DND-41 (cell line): ENCODE data around the gene NUDT22.
"Not testable (repeated sequence)": the region's sequence is repeated elsewhere in the genome, so short reads cannot be mapped to it uniquely, and the experiment has no call there.

ENCODE experiments used
- ATAC-seq: fragments of 200-7000 bp; cut with Tn5 transposase; 3 replicates; pipeline ENCODE4 v1.9.1; 2021; ENCODE audit warnings: low read depth; ENCODE audit not compliant: insufficient read depth
- DNase-seq: peaks from one replicate; pipeline ENCODE4 v3.0.0-alpha.2; 2020
- H2AFZ ChIP-seq: 2 replicates; pipeline ENCODE4 v1.6.0; 2012; ENCODE audit warnings: low read depth, low read length
- H3K27ac ChIP-seq: 2 replicates; pipeline ENCODE4 v1.5.1; 2012; ENCODE audit warnings: low read length, inconsistent platforms
- H3K27me3 ChIP-seq: fragments of 200-600 bp; sonication (generic); 2 replicates; pipeline ENCODE4 v1.6.0; 2012; ENCODE audit warnings: low read length, mild to moderate bottlenecking, inconsistent platforms; ENCODE audit not compliant: insufficient read depth, poor library complexity
- H3K36me3 ChIP-seq: 2 replicates; pipeline ENCODE4 v1.5.1; 2012; ENCODE audit warnings: low read length, inconsistent platforms; ENCODE audit not compliant: insufficient read depth
- H3K4me1 ChIP-seq: 2 replicates; pipeline ENCODE4 v1.5.1; 2012; ENCODE audit warnings: mild to moderate bottlenecking, low read length; ENCODE audit not compliant: insufficient read depth
- H3K4me2 ChIP-seq: 2 replicates; pipeline ENCODE4 v1.6.0; 2012; ENCODE audit warnings: mild to moderate bottlenecking, moderate library complexity, low read length, inconsistent platforms; ENCODE audit not compliant: insufficient read depth
- H3K4me3 ChIP-seq, 2 experiments: fragments of 200-600 bp in 1 of 2; shearing (Covaris generic) in 1 of 2; 2 replicates each; pipeline ENCODE4 v1.5.1; 2012 to 2016; ENCODE audit warnings: inconsistent platforms in 2 of 2, low read length in 2 of 2, mild to moderate bottlenecking in 2 of 2, low read depth in 1 of 2, moderate library complexity in 1 of 2
- H3K79me2 ChIP-seq: 2 replicates; pipeline ENCODE4 v1.6.0; 2012; ENCODE audit warnings: low read length, inconsistent platforms; ENCODE audit not compliant: insufficient read depth
- H3K9ac ChIP-seq: 2 replicates; pipeline ENCODE4 v1.6.0; 2012; ENCODE audit warnings: low read depth, mild to moderate bottlenecking, inconsistent platforms, low read length, moderate library complexity
- H3K9me3 ChIP-seq: 2 replicates; pipeline ENCODE4 v1.5.1; 2012; ENCODE audit warnings: low read length, moderate library complexity, mild to moderate bottlenecking, inconsistent platforms; ENCODE audit not compliant: insufficient read depth, severe bottlenecking
- H4K20me1 ChIP-seq: 2 replicates; pipeline ENCODE4 v1.6.0; 2012; ENCODE audit warnings: low read length; ENCODE audit not compliant: insufficient read depth
- EZH2 ChIP-seq: IDR thresholded peaks from 3 replicates; pipeline ENCODE4 v1.6.1; 2012; ENCODE audit warnings: borderline replicate concordance, low read depth, mild to moderate bottlenecking, moderate library complexity, low read length, inconsistent platforms; ENCODE audit not compliant: severe bottlenecking
- TF ChIP-seq, protein P1 (sequence below): IDR thresholded peaks from 2 replicates; pipeline ENCODE4 v1.5.1; 2012; ENCODE audit warnings: borderline replicate concordance, low read length, moderate library complexity, mild to moderate bottlenecking; ENCODE audit not compliant: poor library complexity, severe bottlenecking; ENCODE audit errors: extremely low read depth

The NUDT22 gene

DNA sequence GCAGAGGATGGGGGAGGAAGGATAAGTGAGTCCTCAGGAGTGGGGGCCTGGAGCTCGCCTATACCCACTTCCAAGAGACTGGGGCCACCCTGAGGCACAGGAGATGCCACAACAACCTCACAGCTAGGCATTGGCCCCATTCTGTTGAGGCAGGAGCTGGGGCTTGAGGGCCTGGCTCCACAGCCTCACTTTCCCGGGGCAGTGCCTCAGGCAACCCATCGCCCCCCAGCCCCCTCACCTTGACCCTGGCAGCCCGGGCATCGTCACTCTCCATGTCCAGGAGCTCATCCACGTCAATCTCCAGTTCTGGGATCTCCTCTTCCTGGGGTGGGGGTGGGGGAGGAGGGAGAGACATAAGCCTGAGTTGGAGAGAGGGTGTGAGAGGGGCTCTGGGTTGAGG, 18.9 kb downstream of the NUDT22 start:
- H3K27ac ChIP-seq: peak overlapping the region; percentile 91
- peak overlapping the region; percentile 83 for H3K9ac ChIP-seq
- H3K4me2 ChIP-seq: peak overlapping the region; percentile 93
- H3K27me3 ChIP-seq: no peaks in the 10 kb centered on the region
- peaks cover 54% of the 10 kb centered on the region for H3K4me1 ChIP-seq
- no peak for ATAC-seq
- H3K79me2 ChIP-seq: peaks cover 46% of the 10 kb centered on the region
- peak; percentile 44 for DNase-seq
- no peaks in the 10 kb centered on the region for H3K9me3 ChIP-seq
- TF ChIP-seq, protein P1, sequence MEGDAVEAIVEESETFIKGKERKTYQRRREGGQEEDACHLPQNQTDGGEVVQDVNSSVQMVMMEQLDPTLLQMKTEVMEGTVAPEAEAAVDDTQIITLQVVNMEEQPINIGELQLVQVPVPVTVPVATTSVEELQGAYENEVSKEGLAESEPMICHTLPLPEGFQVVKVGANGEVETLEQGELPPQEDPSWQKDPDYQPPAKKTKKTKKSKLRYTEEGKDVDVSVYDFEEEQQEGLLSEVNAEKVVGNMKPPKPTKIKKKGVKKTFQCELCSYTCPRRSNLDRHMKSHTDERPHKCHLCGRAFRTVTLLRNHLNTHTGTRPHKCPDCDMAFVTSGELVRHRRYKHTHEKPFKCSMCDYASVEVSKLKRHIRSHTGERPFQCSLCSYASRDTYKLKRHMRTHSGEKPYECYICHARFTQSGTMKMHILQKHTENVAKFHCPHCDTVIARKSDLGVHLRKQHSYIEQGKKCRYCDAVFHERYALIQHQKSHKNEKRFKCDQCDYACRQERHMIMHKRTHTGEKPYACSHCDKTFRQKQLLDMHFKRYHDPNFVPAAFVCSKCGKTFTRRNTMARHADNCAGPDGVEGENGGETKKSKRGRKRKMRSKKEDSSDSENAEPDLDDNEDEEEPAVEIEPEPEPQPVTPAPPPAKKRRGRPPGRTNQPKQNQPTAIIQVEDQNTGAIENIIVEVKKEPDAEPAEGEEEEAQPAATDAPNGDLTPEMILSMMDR: no peak
- TF ChIP-seq EZH2: no peak
- peaks cover 31% of the 10 kb centered on the region for H4K20me1 ChIP-seq
- H3K36me3 ChIP-seq: peaks cover 31% of the 10 kb centered on the region
- H2AFZ ChIP-seq: no peak overlapping the region
- H3K4me3 ChIP-seq: peak overlapping the region; percentile 82 to 90; a peak in 3 of 4 replicates

DNA sequence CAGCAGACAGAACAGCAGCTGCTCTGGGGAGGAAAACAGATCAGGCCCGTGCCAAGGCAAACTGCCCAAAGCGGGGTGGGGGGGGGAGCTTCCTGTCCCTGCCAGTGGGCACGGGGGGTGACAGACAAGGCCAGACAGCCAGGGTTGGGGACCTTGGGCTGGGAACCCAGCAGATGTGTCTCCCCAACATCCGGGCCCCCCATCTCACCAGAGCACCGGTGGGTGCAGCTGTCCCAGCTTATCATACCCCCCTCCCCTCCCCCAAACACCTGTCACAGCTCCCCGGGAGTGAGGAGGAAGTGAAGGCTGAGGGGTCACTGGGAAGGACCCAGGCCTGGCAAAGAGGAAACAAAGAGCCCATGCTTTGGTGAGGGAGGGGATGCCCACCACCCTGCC, 19.3 kb downstream of the NUDT22 start:
- peak overlapping the region; percentile 83 for H3K9ac ChIP-seq
- H4K20me1 ChIP-seq: peaks cover 31% of the 10 kb centered on the region
- peaks cover 52% of the 10 kb centered on the region for H3K4me1 ChIP-seq
- H3K36me3 ChIP-seq: peaks cover 30% of the 10 kb centered on the region
- peak overlapping the region; percentile 71; the same call in 1 of the 2 replicates for H2AFZ ChIP-seq
- no peaks in the 10 kb centered on the region for H3K27me3 ChIP-seq
- peak overlapping the region; percentile 93 for H3K4me2 ChIP-seq
- H3K9me3 ChIP-seq: no peaks in the 10 kb centered on the region
- DNase-seq: peak; percentile 78
- H3K4me3 ChIP-seq: peak overlapping the region; percentile 82 to 90; a peak in 3 of 4 replicates
- H3K79me2 ChIP-seq: peaks cover 46% of the 10 kb centered on the region
- TF ChIP-seq EZH2: no peak
- TF ChIP-seq, protein P1: no peak
- H3K27ac ChIP-seq: peak overlapping the region; percentile 91
- peak; percentile 11 for ATAC-seq

DNA sequence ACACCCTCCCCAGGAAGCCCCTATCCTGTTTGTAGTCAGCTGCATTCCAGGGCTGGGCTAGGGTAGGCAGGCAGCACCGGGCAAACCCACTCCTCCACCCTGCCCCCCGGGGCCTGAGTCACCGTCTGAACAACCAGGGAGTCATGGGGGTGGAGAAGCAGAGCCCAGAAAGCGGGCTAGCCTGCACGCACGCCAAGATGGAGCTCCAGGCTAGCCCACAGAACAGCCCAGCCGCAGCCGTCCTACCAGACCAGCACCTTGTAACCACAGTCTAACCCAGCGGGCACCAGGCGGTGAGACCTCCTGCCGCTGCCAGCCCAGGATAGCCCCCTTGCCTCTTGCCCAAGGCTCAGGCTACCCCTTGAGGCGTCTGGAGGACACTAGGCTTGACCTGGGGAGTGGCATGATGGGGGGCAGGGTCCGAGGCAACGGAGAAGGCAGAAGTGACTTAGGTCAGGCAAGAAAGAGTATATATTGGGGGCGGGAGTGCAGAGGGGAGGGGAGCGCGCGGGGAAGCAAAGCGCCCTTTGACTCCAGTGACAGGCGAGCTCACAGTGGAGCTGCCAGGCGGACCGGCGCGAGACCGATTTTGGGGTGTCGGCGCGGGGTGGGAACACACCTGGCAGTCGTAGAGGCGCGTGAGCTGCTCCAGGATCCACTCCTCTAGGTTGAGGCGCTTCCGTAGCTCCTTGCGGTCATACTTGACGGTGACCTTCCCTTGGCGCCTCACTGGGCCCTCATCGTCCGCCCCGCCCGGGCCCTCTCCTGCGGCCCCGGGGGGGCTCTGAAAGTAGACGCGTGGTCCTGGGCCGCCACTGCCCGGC, 19.9 kb downstream of the NUDT22 start:
- Histone ChIP-seq H3K9ac (peak overlapping the region; percentile 83), H3K79me2 (peaks cover 46% of the 10 kb centered on the region), H3K4me2 (peak overlapping the region; percentile 93), H3K27me3 (no peaks in the 10 kb centered on the region), H3K4me3 (peak overlapping the region; percentile 82 to 90), H2AFZ (peak overlapping the region; percentile 71), H3K36me3 (peaks cover 30% of the 10 kb centered on the region), H4K20me1 (peaks cover 31% of the 10 kb centered on the region), H3K27ac (peak overlapping the region; percentile 91), H3K9me3 (no peaks in the 10 kb centered on the region), H3K4me1 (peaks cover 56% of the 10 kb centered on the region)
- peak; percentile 16 for ATAC-seq
- no peak for TF ChIP-seq EZH2
- TF ChIP-seq, protein P1: no peak
- DNase-seq: peak; percentile 80

DNA sequence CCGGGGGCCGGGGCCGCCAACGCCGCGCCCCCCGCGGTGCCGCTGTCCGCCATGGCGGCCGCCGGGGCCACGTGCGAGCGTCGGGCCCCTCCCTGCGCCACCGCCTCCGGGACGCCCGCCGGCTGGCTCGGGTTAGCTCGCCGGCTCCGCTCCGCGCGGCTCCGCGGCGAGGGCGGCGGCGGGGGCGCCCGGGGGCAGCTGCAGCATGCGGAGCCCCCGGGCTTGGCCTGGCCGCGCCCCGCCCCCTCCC, 20.5 kb downstream of the NUDT22 start:
- peaks cover 58% of the 10 kb centered on the region for H3K4me1 ChIP-seq
- H3K79me2 ChIP-seq: peaks cover 45% of the 10 kb centered on the region
- H3K4me3 ChIP-seq: peak overlapping the region in 1 of 2 experiments; percentile 90; a peak in 2 of 4 replicates
- peak overlapping the region; percentile 71; the same call in 1 of the 2 replicates for H2AFZ ChIP-seq
- H3K4me2 ChIP-seq: peak overlapping the region; percentile 93
- not testable (repeated sequence) for H3K9me3 ChIP-seq, H3K27me3 ChIP-seq, ATAC-seq, DNase-seq, H3K27ac ChIP-seq
- H3K36me3 ChIP-seq: peaks cover 30% of the 10 kb centered on the region
- H3K9ac ChIP-seq: peak overlapping the region; percentile 83
- H4K20me1 ChIP-seq: peaks cover 31% of the 10 kb centered on the region
